Spleen (tissue), 11 donors: ENCODE data around the gene COL4A1. TPM values are rescaled to one million over a fixed set of nuclear protein-coding genes. Genes with fewer than 3 reads are reported as not detected.

ENCODE experiments used
- DNase-seq: peaks from one replicate; pipeline ENCODE4 v3.0.0-alpha.2; 2020
- H3K27ac ChIP-seq, 8 donors: fragments of 200-600 bp; sonication (generic) in 7 of 8; 1 replicate in 4 of 8; 2 replicates in 4 of 8; pipeline versions ENCODE4 v1.5.0 to v1.8.0; 2016 to 2021; ENCODE audit warnings: inconsistent platforms in 4 of 8, mild to moderate bottlenecking in 4 of 8, moderate library complexity in 1 of 8
- H3K27me3 ChIP-seq, 7 donors: fragments of 200-600 bp; sonication (generic) in 6 of 7; replicated peaks in 1 of 7; 1 replicate in 4 of 7; 2 replicates in 3 of 7; pipeline versions ENCODE4 v1.5.0 to v1.8.0; 2016 to 2021; ENCODE audit warnings: inconsistent platforms in 3 of 7, mild to moderate bottlenecking in 1 of 7
- H3K36me3 ChIP-seq, 6 donors: fragments of 200-600 bp; sonication (generic) in 5 of 6; 1 replicate in 4 of 6; 2 replicates in 2 of 6; pipeline versions ENCODE4 v1.5.0 to v1.8.0; 2016 to 2021; ENCODE audit warnings: inconsistent platforms in 2 of 6
- H3K4me1 ChIP-seq, 6 donors: fragments of 200-600 bp; sonication (generic) in 5 of 6; 1 replicate in 3 of 6; 2 replicates in 3 of 6; pipeline versions ENCODE4 v1.5.0 to v1.8.0; 2016 to 2021; ENCODE audit warnings: inconsistent platforms in 3 of 6
- H3K4me3 ChIP-seq, 8 donors: fragments of 200-600 bp; sonication (generic) in 7 of 8; 1 replicate in 4 of 8; 2 replicates in 4 of 8; pipeline versions ENCODE4 v1.5.0 to v1.8.0; 2016 to 2021; ENCODE audit warnings: inconsistent platforms in 4 of 8, mild to moderate bottlenecking in 4 of 8, moderate library complexity in 2 of 8
- H3K9me3 ChIP-seq, 8 donors: fragments of 200-600 bp; sonication (generic) in 7 of 8; 1 replicate in 4 of 8; 2 replicates in 4 of 8; pipeline versions ENCODE4 v1.5.0 to v1.8.0; 2016 to 2021; ENCODE audit warnings: inconsistent platforms in 4 of 8
- CTCF ChIP-seq, 11 experiments: fragments of 200-600 bp in 7 of 11; fragments of 450-650 bp in 4 of 11; sonication (generic) in 4 of 11; IDR thresholded peaks in 8 of 11; conservative IDR thresholded peaks in 3 of 11; 1 replicate in 7 of 11; 2 replicates in 4 of 11; pipeline versions ENCODE4 v1.4.0 to v1.8.0; 2016 to 2021; ENCODE audit warnings: antibody characterized with exemption in 11 of 11, inconsistent platforms in 4 of 11, mild to moderate bottlenecking in 1 of 11
- POLR2A ChIP-seq, 3 donors: fragments of 450-650 bp; IDR thresholded peaks; one replicate each; pipeline ENCODE4 v1.5.1; 2017; ENCODE audit warnings: antibody characterized with exemption in 3 of 3, mild to moderate bottlenecking in 1 of 3
- POLR2AphosphoS5 ChIP-seq, 3 donors: sonication (generic); formaldehyde crosslinking; IDR thresholded peaks; one replicate each; pipeline ENCODE4 v1.5.1; 2017; ENCODE audit warnings: antibody characterized with exemption in 3 of 3
- WGBS, 5 donors: extraction: QIAGEN DNeasy Blood & Tissue Kit in 3 of 5; methylation state at CpG; one replicate each; pipeline versions ENCODE4 v1.1.5 to v1.1.7; 2013 to 2018; 5-methylcytosine and 5-hydroxymethylcytosine counted together
- intact Hi-C: fragments of 100-400 bp; cut with DNase I; formaldehyde crosslinking; loops from one replicate; pipeline ENCODE4 v1.15.0; 2023; ENCODE audit warnings: low total_unique reads
- polyA plus RNA-seq, 3 donors: library from polyadenylated mRNA; stranded (reverse); fragments of 200-250 nt; gene quantifications; one replicate each; pipeline ENCODE4 v1.2.1, GENCODE V29; 2013
- total RNA-seq, 7 donors: library from RNA; depleted of rRNA in 3 of 7; stranded (reverse); fragments of >200 nt in 3 of 7; fragmentation: NEBNext Ultra II Directional in 4 of 7; extraction: Animal tissue kit (Norgen Biotek cat#: 25700) in 4 of 7; gene quantifications; one replicate each; pipeline versions ENCODE4 v1.1.0 to v1.2.1, GENCODE V29; 2016 to 2021
- donor health status: healthy with polysubstance abuse.
- donor health status: DM: no; HTN: no; CAD: no; lungs with moderate emphysema.
- donor health status: DM: no; HTN: no; CAD: no.
- donor health status: Bipolar disorder and iron deficiency.
- donor health status: healthy.
- donor health status: DM: no; HTN: no; CAD: no.
- donor health status: DM: yes; HTN: yes; CAD: no.

Gene COL4A1
- total and polyA plus RNA-seq, 10 donors, result 37.9 to 959 (median 340) TPM

DNA sequence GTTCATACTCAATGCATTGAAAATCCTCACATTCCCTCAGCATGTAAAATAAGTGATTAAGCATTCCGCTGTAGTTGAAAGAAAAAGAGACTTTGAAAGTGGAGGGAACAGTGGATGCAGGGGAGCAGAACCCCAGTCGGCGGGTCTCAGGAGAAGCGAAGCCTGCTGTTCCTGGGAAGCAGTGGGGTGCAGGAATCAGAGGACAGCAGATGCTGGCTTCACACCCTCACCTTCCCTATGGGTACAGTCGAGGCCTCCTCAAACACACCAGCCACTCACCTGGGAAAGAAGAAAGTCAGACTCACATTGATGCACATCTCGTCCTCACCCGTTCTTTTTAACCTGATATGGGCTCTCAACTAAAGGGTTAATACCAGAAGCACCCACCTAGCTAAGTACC, 38.3 kb upstream of the COL4A1 start:
- TF ChIP-seq CTCF (IDR thresholded peaks at IDR 0.05 in 8 of 11, conservative IDR thresholded peaks at IDR 0.05 in 3 of 11), result no peak
- WGBS, 5 donors, result 85 to 93% (median 92%) methylated on average over 7 of the region's 7 CpGs
- H3K4me3 ChIP-seq, result no peak overlapping the region
- no peaks in the 10 kb centered on the region for H3K36me3 ChIP-seq
- intact Hi-C loops, result loop anchor here (10.0 kb wide), 1 partner anchor 80 kb away; no protein-coding TSS in a partner anchor
- no peaks in the 10 kb centered on the region for H3K9me3 ChIP-seq
- no peak overlapping the region for H3K27ac ChIP-seq
- DNase-seq, result no peak
- H3K27me3 ChIP-seq, result peaks cover 0 to 14% (median 0%) of the 10 kb centered on the region in 7 donors
- H3K4me1 ChIP-seq, result peaks cover 14 to 66% (median 46%) of the 10 kb centered on the region in 6 donors

GRCh38 chr13:110344320-110344719, 37.4 kb upstream of the COL4A1 start:
- TF ChIP-seq POLR2AphosphoS5 (IDR thresholded peaks at IDR 0.05), result no peak
- TF ChIP-seq CTCF (IDR thresholded peaks at IDR 0.05 in 8 of 11, conservative IDR thresholded peaks at IDR 0.05 in 3 of 11), result no peak
- TF ChIP-seq POLR2A (IDR thresholded peaks at IDR 0.05), result no peak
- DNase-seq, result no peak
- Histone ChIP-seq H3K9me3 (no peaks in the 10 kb centered on the region), H3K4me1 (peaks cover 15 to 66% (median 46%) of the 10 kb centered on the region in 6 donors), H3K4me3 (no peak overlapping the region), H3K27ac (peak overlapping the region in 1 of 8 donors; percentile 4), H3K27me3 (peaks cover 0 to 14% (median 0%) of the 10 kb centered on the region in 7 donors), H3K36me3 (no peaks in the 10 kb centered on the region)
- WGBS, 5 donors, result 85 to 94% (median 90%) methylated on average over 5 of the region's 5 CpGs
- intact Hi-C loops, result loop anchor here (10.0 kb wide), 1 partner anchor 80 kb away; no protein-coding TSS in a partner anchor

DNA sequence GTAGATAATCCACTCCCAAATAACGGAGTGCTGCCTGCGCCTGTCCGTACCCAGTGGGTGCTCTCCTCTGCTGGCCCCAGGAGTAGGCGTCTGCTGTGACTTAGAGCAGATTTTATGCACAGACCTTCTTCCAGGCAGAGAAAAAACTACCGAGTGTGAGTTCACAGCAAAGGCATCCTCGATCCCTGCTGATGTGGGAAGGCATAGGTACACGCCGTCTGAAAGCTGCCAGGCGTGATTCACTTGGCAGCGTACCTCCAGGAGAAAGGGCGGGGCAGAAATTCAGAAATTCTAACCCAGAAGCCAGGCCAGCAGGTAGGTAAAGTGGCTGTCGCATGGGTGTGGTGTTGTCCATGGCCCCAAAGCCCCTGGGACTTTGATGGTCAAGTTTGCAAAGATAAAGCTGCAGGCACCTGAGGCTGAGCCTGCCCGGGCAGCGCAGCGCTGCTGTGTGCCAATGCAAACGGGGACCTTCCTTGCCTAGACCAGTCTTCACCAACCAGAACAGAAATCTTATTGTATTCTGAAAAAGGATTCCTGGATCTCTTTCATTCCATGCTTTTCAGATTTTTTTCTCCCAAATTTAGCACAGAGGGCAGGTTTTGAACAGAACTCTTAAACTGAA, 36.4 kb upstream of the COL4A1 start:
- 90 to 97% (median 93%) methylated on average over 16 of the region's 16 CpGs for WGBS, 5 donors

More for the DNA sequence above, 36.4 kb upstream of the COL4A1 start:
- Histone ChIP-seq H3K9me3 (no peaks in the 10 kb centered on the region), H3K27me3 (peaks cover 0 to 14% (median 0%) of the 10 kb centered on the region in 7 donors), H3K4me1 (peaks cover 10 to 65% (median 41%) of the 10 kb centered on the region in 6 donors), H3K36me3 (no peaks in the 10 kb centered on the region), H3K27ac (peak overlapping the region in 1 of 8 donors; percentile 8), H3K4me3 (no peak overlapping the region)
- TF ChIP-seq POLR2A (IDR thresholded peaks at IDR 0.05), result no peak
- no peak for TF ChIP-seq POLR2AphosphoS5 (IDR thresholded peaks at IDR 0.05)
- no peak for TF ChIP-seq CTCF (IDR thresholded peaks at IDR 0.05 in 8 of 11, conservative IDR thresholded peaks at IDR 0.05 in 3 of 11)
- intact Hi-C loops, result loop anchor here (10.0 kb wide), 1 partner anchor 81 kb away; no protein-coding TSS in a partner anchor
- DNase-seq, result no peak
